Subcutaneous adipose tissue (tissue), 4 donors: ENCODE measurements around the gene NCK1. TPM values are rescaled to one million over a fixed set of nuclear protein-coding genes. Genes with fewer than 3 reads are reported as not detected.

Experiments
- CTCF ChIP-seq: fragments of 450-650 bp; IDR thresholded peaks from one replicate; pipeline ENCODE4 v1.5.1; 2016; ENCODE audit warnings: low read depth, mild to moderate bottlenecking, control low read depth, antibody characterized with exemption, moderate library complexity
- total RNA-seq, 4 donors: library from RNA; depleted of rRNA; stranded (reverse); fragments of >200 nt; gene quantifications; one replicate each; pipeline ENCODE4 v1.1.0, GENCODE V29; 2016

The NCK1 gene
- total RNA-seq, 4 donors from 2014 or later, result 62.2 to 97.5 (median 83.9) TPM

GRCh38 chr3:136891934-136892855, 30.2 kb downstream of the NCK1 start:
- TF ChIP-seq CTCF, result no peak

- TF ChIP-seq CTCF, result no peak
These were observed 31.9 kb downstream of the NCK1 start for GRCh38 chr3:136893848-136894443.

GRCh38 chr3:136898549-136898948, 36.5 kb downstream of the NCK1 start:
- no peak for TF ChIP-seq CTCF

GRCh38 chr3:136898954-136899353, 36.9 kb downstream of the NCK1 start:
- no peak for TF ChIP-seq CTCF

GRCh38 chr3:136899622-136900158, 37.7 kb downstream of the NCK1 start:
- TF ChIP-seq CTCF, result no peak

GRCh38 chr3:136901391-136901790, 39.4 kb downstream of the NCK1 start:
- TF ChIP-seq CTCF, result no peak

- no peak for TF ChIP-seq CTCF
These were observed 41.9 kb downstream of the NCK1 start for GRCh38 chr3:136903899-136904298.
